Smooth muscle cell (in vitro differentiated cells): ENCODE data around the gene CYGB. TPM values are rescaled to one million over a fixed set of nuclear protein-coding genes. Genes with fewer than 3 reads are reported as not detected.

ENCODE experiments used
- DNase-seq: peaks from one replicate; lab custom pipeline; 2025; ENCODE audit not compliant: unreplicated experiment; lab: John Stamatoyannopoulos, UW
- H2AFZ ChIP-seq: fragments of 200-600 bp; sonication (generic); 2 replicates; pipeline ENCODE4 v1.6.0; 2016; ENCODE audit warnings: antibody characterized with exemption, low read depth, mild to moderate bottlenecking
- H3F3A ChIP-seq: fragments of 200-600 bp; sonication (generic); 2 replicates; pipeline ENCODE4 v1.6.0; 2017; ENCODE audit warnings: antibody characterized with exemption, low read depth
- H3K27ac ChIP-seq: fragments of 200-600 bp; sonication (generic); 2 replicates; pipeline ENCODE4 v1.5.1; 2016; ENCODE audit warnings: low read depth, mild to moderate bottlenecking
- H3K27me3 ChIP-seq: fragments of 200-600 bp; sonication (generic); 2 replicates; pipeline ENCODE4 v1.6.1; 2016; ENCODE audit warnings: low read depth, mild to moderate bottlenecking
- H3K36me3 ChIP-seq: fragments of 200-600 bp; sonication (generic); 2 replicates; pipeline ENCODE4 v1.5.1; 2016; ENCODE audit warnings: low read depth
- H3K4me1 ChIP-seq: fragments of 200-600 bp; sonication (generic); 2 replicates; pipeline ENCODE4 v1.5.1; 2016; ENCODE audit warnings: low read depth
- H3K4me2 ChIP-seq: fragments of 200-600 bp; sonication (generic); 2 replicates; pipeline ENCODE4 v1.6.0; 2016; ENCODE audit warnings: mild to moderate bottlenecking
- H3K4me3 ChIP-seq: fragments of 200-600 bp; sonication (generic); 2 replicates; pipeline ENCODE4 v1.5.1; 2016; ENCODE audit warnings: mild to moderate bottlenecking
- H3K79me2 ChIP-seq: fragments of 200-600 bp; sonication (generic); 2 replicates; pipeline ENCODE4 v1.6.0; 2016; ENCODE audit warnings: low read depth, mild to moderate bottlenecking
- H3K9ac ChIP-seq: fragments of 200-600 bp; sonication (generic); 2 replicates; pipeline ENCODE4 v1.6.0; 2016; ENCODE audit warnings: low read depth
- H3K9me3 ChIP-seq: fragments of 200-600 bp; sonication (generic); replicated peaks from 2 replicates; pipeline ENCODE4 v1.5.1; 2016; ENCODE audit warnings: low read depth
- H4K20me1 ChIP-seq: fragments of 200-600 bp; sonication (generic); 2 replicates; pipeline ENCODE4 v1.6.0; 2016; ENCODE audit warnings: low read depth
- WGBS: methylation state at CpG from one replicate; pipeline ENCODE4 v1.1.7; 2016; ENCODE audit warnings: low lambda C conversion rate; 5-methylcytosine and 5-hydroxymethylcytosine counted together
- polyA plus RNA-seq: library from polyadenylated mRNA; unstranded; fragments of >200 nt; fragmentation: Nextera tagmentation; extraction: Ambion mirVana; gene quantifications from 2 replicates; pipeline ENCODE4 v1.2.1, GENCODE V29; 2016
- total RNA-seq: library from RNA; depleted of rRNA; stranded (reverse); fragments of >200 nt; gene quantifications from 2 replicates; pipeline ENCODE4 v1.2.3, GENCODE V29; 2014
- TF ChIP-seq, protein P1 (sequence below): fragments of 200-600 bp; sonication (generic); IDR thresholded peaks from 2 replicates; pipeline ENCODE4 v1.5.1; 2017; ENCODE audit warnings: borderline replicate concordance, mild to moderate bottlenecking, antibody characterized with exemption; ENCODE audit not compliant: insufficient read depth, poor library complexity, severe bottlenecking

Gene CYGB
- total and polyA plus RNA-seq, 2 experiments from 2014 or later, result 13.9 to 22.2 TPM

DNA sequence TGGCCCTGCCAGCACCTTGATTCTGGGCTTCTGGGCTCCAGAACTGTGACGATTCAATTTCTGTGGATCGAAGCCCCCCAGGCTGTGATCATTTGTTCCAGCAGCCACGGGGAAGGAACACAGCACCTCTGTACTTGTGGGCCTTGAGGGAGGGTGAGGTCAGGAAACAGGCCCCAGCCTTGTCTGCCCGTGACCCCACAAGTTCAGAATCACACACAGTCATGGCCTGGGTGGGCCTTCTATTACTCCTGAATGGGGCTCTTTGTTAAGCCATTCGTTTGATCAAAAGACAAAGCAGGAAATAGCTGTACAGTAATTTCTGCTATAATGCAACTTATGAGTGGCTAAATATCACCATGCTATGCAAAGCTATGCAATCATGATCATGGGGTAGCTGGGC is 38.1 kb upstream of the CYGB start:
- Histone ChIP-seq H3F3A (no peaks in the 10 kb centered on the region), H3K36me3 (no peaks in the 10 kb centered on the region), H3K4me3 (no peak overlapping the region), H3K4me1 (no peaks in the 10 kb centered on the region), H3K27me3 (peaks cover 1% of the 10 kb centered on the region), H4K20me1 (no peaks in the 10 kb centered on the region), H3K4me2 (no peak overlapping the region), H3K9me3 (no peaks in the 10 kb centered on the region), H3K27ac (no peak overlapping the region), H3K9ac (no peak overlapping the region), H2AFZ (no peak overlapping the region), H3K79me2 (no peaks in the 10 kb centered on the region)
- DNase-seq, result no peak
- TF ChIP-seq, protein P1, sequence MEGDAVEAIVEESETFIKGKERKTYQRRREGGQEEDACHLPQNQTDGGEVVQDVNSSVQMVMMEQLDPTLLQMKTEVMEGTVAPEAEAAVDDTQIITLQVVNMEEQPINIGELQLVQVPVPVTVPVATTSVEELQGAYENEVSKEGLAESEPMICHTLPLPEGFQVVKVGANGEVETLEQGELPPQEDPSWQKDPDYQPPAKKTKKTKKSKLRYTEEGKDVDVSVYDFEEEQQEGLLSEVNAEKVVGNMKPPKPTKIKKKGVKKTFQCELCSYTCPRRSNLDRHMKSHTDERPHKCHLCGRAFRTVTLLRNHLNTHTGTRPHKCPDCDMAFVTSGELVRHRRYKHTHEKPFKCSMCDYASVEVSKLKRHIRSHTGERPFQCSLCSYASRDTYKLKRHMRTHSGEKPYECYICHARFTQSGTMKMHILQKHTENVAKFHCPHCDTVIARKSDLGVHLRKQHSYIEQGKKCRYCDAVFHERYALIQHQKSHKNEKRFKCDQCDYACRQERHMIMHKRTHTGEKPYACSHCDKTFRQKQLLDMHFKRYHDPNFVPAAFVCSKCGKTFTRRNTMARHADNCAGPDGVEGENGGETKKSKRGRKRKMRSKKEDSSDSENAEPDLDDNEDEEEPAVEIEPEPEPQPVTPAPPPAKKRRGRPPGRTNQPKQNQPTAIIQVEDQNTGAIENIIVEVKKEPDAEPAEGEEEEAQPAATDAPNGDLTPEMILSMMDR, result no peak
- WGBS, result 91% methylated on average over 5 of the region's 5 CpGs

DNA sequence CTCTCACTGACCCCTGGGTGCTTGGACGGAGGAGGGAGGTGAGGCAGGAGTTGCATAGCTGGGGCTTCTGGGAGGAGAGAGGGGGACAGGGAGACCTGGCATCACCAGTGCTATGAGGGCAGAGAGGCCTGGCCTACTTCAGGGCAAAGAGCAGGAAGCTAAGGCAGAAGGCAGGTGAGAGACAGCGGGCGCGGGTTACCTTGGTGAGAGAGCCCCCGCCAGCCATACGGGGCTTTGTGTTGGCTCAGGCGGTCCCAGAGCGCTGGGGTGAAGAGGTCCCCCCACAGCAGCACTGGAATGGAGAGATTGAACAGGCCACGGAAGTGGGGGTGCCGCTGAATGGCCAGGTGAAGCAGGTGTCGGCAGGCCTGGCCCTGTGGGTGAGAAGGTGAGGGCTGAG is 36.7 kb upstream of the CYGB start:
- Histone ChIP-seq H3F3A (no peaks in the 10 kb centered on the region), H3K27ac (no peak overlapping the region), H3K4me3 (no peak overlapping the region), H3K9me3 (no peaks in the 10 kb centered on the region), H4K20me1 (peaks cover 9% of the 10 kb centered on the region), H3K4me1 (peaks cover 6% of the 10 kb centered on the region), H3K27me3 (no peaks in the 10 kb centered on the region), H3K36me3 (no peaks in the 10 kb centered on the region), H2AFZ (no peak overlapping the region), H3K9ac (no peak overlapping the region), H3K79me2 (no peaks in the 10 kb centered on the region), H3K4me2 (no peak overlapping the region)
- DNase-seq, result no peak
- TF ChIP-seq, protein P1, result no peak
- WGBS, result 93% methylated on average over 11 of the region's 11 CpGs

DNA sequence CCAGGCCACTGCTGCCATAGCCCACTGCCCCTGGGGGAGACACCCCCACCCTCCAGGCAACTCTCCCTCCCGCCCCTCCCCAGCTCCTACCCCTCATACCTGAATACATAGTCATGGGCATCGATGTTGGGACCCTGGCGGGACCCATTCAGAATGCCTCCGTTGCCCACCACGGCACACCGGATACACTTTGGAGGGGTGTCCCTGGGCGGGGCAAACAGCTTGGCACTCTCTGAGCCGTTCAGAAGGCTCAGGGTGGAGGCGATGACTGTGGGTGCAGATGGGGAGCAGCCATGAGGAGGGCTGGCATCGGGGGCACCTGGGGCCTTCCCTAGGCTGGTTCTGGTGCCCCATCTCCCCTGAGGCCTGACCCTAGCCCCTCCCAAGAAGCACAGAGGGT is 35.6 kb upstream of the CYGB start:
- H3K4me2 ChIP-seq, result no peak overlapping the region
- peaks cover 6% of the 10 kb centered on the region for H3K4me1 ChIP-seq
- no peak for DNase-seq
- no peak overlapping the region for H3K27ac ChIP-seq
- no peak overlapping the region for H3K4me3 ChIP-seq
- no peaks in the 10 kb centered on the region for H3K79me2 ChIP-seq
- no peaks in the 10 kb centered on the region for H3K27me3 ChIP-seq
- TF ChIP-seq, protein P1, result no peak
- no peaks in the 10 kb centered on the region for H3K9me3 ChIP-seq
- H3K36me3 ChIP-seq, result no peaks in the 10 kb centered on the region
- WGBS, result 88% methylated on average over 10 of the region's 10 CpGs
- H3K9ac ChIP-seq, result no peak overlapping the region
- no peaks in the 10 kb centered on the region for H3F3A ChIP-seq
- H2AFZ ChIP-seq, result no peak overlapping the region
- H4K20me1 ChIP-seq, result peaks cover 15% of the 10 kb centered on the region

DNA sequence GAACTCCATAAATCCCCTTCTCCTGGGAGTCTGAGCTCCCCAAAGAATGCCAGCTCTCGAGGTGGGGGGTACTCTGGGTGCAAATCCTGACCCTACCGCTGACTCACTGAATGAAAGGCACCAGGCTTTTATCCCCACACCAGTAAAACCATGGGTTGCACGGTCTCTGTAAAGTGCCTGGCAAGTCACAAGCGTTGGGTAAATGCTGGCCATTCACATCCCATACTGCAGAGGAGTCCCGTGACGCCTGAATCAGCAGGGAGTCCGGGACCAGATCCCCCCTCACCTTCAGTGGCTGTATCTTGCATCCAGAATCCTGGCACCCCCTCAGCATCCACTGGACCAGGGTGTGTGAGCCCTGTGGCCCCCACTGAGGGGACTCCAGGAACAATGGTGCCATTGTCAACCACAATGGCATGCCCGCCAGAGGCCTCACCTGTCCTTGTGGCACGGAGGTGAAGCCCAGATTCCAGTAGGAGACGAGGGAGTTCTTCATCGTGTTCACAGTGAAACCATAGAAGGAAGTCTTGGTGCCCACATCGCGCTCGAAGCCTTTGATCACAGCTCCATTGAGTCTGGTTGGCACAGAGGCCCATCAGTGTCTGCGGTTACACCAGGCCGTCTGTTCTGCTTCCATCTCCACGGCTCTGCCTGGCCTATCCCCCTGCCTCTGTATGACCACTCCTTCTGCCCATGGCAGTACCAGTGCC is 34.8 kb upstream of the CYGB start:
- H3K9ac ChIP-seq, result no peak overlapping the region
- no peaks in the 10 kb centered on the region for H3K9me3 ChIP-seq
- H3K27me3 ChIP-seq, result no peaks in the 10 kb centered on the region
- no peaks in the 10 kb centered on the region for H3K79me2 ChIP-seq
- no peak overlapping the region for H2AFZ ChIP-seq
- no peak overlapping the region for H3K27ac ChIP-seq
- WGBS, result 97% methylated on average over 17 of the region's 17 CpGs
- peaks cover 6% of the 10 kb centered on the region for H3K4me1 ChIP-seq
- TF ChIP-seq, protein P1, result no peak
- H3K4me2 ChIP-seq, result no peak overlapping the region
- no peak for DNase-seq
- no peak overlapping the region for H3K4me3 ChIP-seq
- H4K20me1 ChIP-seq, result peaks cover 23% of the 10 kb centered on the region
- H3K36me3 ChIP-seq, result no peaks in the 10 kb centered on the region
- no peaks in the 10 kb centered on the region for H3F3A ChIP-seq
